Endodermal cell (in vitro differentiated cells): Measurements from ENCODE around the gene ODAPH. TPM values are rescaled to one million over a fixed set of nuclear protein-coding genes. Genes with fewer than 3 reads are reported as not detected.
"Not testable (repeated sequence)": the region's sequence is repeated elsewhere in the genome, so short reads cannot be mapped to it uniquely, and the experiment has no call there.

ENCODE experiments used
- DNase-seq: peaks from one replicate; pipeline ENCODE4 v3.0.0-alpha.2; 2017
- H3K27ac ChIP-seq: 2 replicates; pipeline ENCODE4 v1.5.1; 2013; ENCODE audit warnings: mild to moderate bottlenecking, low read depth, low read length, moderate library complexity
- H3K27me3 ChIP-seq: 2 replicates; pipeline ENCODE4 v1.6.1; 2013; ENCODE audit warnings: mild to moderate bottlenecking, low read length, moderate library complexity; ENCODE audit not compliant: insufficient read depth, control insufficient read depth, poor library complexity, severe bottlenecking
- H3K36me3 ChIP-seq: 2 replicates; pipeline ENCODE4 v1.7.0; 2013; ENCODE audit warnings: mild to moderate bottlenecking, low read length, moderate library complexity; ENCODE audit not compliant: control insufficient read depth, insufficient read depth
- H3K4me1 ChIP-seq: one replicate; pipeline ENCODE4 v1.7.0; 2013; ENCODE audit warnings: low read length; ENCODE audit not compliant: control insufficient read depth, insufficient read depth
- H3K4me3 ChIP-seq: 2 replicates; pipeline ENCODE4 v1.5.1; 2013; ENCODE audit warnings: mild to moderate bottlenecking, low read length, moderate library complexity
- H3K9ac ChIP-seq: 2 replicates; pipeline ENCODE4 v1.6.1; 2013; ENCODE audit warnings: mild to moderate bottlenecking, low read length, moderate library complexity; ENCODE audit not compliant: poor library complexity, severe bottlenecking; ENCODE audit errors: extremely low read depth
- H3K9me3 ChIP-seq: 2 replicates; pipeline ENCODE4 v1.6.1; 2013; ENCODE audit warnings: mild to moderate bottlenecking, low read length, moderate library complexity; ENCODE audit not compliant: control insufficient read depth
- H3K27ac Mint-ChIP-seq: 2 replicates; pipeline ENCODE4 v1.8.0; 2020; ENCODE audit warnings: mixed read lengths
- H3K27me3 Mint-ChIP-seq: 2 replicates; pipeline ENCODE4 v1.8.0; 2021; ENCODE audit warnings: mild to moderate bottlenecking, mixed read lengths; ENCODE audit not compliant: insufficient read depth
- H3K36me3 Mint-ChIP-seq: 2 replicates; pipeline ENCODE4 v1.8.0; 2020; ENCODE audit warnings: low read depth, mixed read lengths
- H3K4me1 Mint-ChIP-seq: 2 replicates; pipeline ENCODE4 v1.8.0; 2020; ENCODE audit warnings: mixed read lengths
- H3K4me3 Mint-ChIP-seq: 2 replicates; pipeline ENCODE4 v1.8.0; 2020; ENCODE audit warnings: mild to moderate bottlenecking, moderate library complexity, mixed read lengths
- H3K9me3 Mint-ChIP-seq: 2 replicates; pipeline ENCODE4 v1.8.0; 2020; ENCODE audit warnings: mild to moderate bottlenecking, mixed read lengths
- WGBS, 2 experiments: methylation state at CpG; one replicate each; pipeline versions ENCODE4 v1.1.5 to v1.1.7; 2013; ENCODE audit warnings: missing lambda C conversion rate in 2 of 2, mixed read lengths in 1 of 2; ENCODE audit not compliant: insufficient coverage in 1 of 2, insufficient read length in 1 of 2; 5-methylcytosine and 5-hydroxymethylcytosine counted together
- total RNA-seq, 2 donors: library from RNA; stranded (reverse); fragmentation: NEBNext Ultra II Directional in 1 of 2; extraction: Animal tissue kit (Norgen Biotek cat#: 25700) in 1 of 2; gene quantifications; 2 replicates in 1 of 2; 3 replicates in 1 of 2; pipeline ENCODE4 v1.2.1, GENCODE V29; 2021
- TF ChIP-seq, protein P1 (sequence below): fragments of 200-600 bp; sonication (generic); conservative IDR thresholded peaks from 2 replicates; pipeline ENCODE4 v1.5.0; 2021; ENCODE audit warnings: antibody characterized with exemption, mild to moderate bottlenecking

ODAPH gene
- total RNA-seq, 2 donors from 2014 or later, result not detected

DNA sequence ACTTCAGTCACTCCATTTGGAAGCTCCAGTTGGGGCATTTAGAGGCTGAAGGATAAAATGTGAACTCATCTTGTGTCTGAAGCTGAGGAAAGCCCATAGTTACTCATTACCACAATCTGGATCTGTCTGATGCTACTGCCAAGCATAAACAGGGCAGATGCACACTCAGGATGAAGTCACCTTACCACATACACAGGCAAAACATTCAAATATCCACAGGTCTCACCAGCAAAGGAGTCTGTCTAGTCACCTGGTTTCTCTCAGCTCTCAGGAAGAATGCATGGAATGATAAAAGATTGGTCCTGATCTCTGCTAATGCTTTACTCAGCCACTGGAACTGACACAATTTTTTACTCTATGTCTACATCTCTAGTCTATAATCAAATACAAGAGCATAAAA, 13.0 kb upstream of the ODAPH start:
- Mint-ChIP-seq H3K4me3 (no peak overlapping the region), H3K36me3 (peaks cover 6% of the 10 kb centered on the region), H3K27me3 (no peaks in the 10 kb centered on the region), H3K27ac (no peak overlapping the region), H3K9me3 (no peaks in the 10 kb centered on the region), H3K4me1 (no peaks in the 10 kb centered on the region)
- no peak for DNase-seq
- TF ChIP-seq, protein P1, sequence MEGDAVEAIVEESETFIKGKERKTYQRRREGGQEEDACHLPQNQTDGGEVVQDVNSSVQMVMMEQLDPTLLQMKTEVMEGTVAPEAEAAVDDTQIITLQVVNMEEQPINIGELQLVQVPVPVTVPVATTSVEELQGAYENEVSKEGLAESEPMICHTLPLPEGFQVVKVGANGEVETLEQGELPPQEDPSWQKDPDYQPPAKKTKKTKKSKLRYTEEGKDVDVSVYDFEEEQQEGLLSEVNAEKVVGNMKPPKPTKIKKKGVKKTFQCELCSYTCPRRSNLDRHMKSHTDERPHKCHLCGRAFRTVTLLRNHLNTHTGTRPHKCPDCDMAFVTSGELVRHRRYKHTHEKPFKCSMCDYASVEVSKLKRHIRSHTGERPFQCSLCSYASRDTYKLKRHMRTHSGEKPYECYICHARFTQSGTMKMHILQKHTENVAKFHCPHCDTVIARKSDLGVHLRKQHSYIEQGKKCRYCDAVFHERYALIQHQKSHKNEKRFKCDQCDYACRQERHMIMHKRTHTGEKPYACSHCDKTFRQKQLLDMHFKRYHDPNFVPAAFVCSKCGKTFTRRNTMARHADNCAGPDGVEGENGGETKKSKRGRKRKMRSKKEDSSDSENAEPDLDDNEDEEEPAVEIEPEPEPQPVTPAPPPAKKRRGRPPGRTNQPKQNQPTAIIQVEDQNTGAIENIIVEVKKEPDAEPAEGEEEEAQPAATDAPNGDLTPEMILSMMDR, result no peak
- Histone ChIP-seq H3K36me3 (no peaks in the 10 kb centered on the region), H3K4me3 (no peak overlapping the region), H3K27me3 (no peaks in the 10 kb centered on the region), H3K9ac (no peak overlapping the region), H3K9me3 (no peaks in the 10 kb centered on the region), H3K27ac (no peak overlapping the region), H3K4me1 (no peaks in the 10 kb centered on the region)

DNA sequence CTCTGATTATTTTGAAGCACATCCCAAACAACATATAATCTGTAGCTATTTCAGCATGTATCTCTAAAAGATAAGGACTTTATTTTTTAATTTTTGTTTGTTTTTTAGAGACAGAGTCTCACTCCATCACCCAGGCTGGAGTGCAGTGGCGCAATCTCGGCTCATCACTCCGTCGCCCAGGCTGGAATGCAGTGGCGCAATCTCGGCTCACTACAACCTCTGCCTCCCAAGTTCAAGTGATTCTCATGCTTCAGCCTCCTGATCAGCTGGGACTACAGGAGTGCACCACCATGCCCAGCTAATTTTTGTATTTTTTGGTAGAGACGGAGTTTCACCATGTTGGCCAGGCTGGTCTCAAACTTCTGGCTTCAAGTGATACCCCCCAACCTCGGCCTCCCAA, 11.6 kb upstream of the ODAPH start:
- H3K27me3 ChIP-seq, H3K9ac ChIP-seq, H3K4me3 Mint-ChIP-seq, H3K27ac Mint-ChIP-seq, H3K27ac ChIP-seq, H3K9me3 ChIP-seq, H3K27me3 Mint-ChIP-seq, H3K4me3 ChIP-seq, H3K4me1 ChIP-seq, DNase-seq, H3K4me1 Mint-ChIP-seq, H3K36me3 ChIP-seq, H3K9me3 Mint-ChIP-seq, H3K36me3 Mint-ChIP-seq: not testable (repeated sequence)
- WGBS, 2 experiments, result 93 to 96% methylated on average over 6 to 8 of the region's 8 CpGs

DNA sequence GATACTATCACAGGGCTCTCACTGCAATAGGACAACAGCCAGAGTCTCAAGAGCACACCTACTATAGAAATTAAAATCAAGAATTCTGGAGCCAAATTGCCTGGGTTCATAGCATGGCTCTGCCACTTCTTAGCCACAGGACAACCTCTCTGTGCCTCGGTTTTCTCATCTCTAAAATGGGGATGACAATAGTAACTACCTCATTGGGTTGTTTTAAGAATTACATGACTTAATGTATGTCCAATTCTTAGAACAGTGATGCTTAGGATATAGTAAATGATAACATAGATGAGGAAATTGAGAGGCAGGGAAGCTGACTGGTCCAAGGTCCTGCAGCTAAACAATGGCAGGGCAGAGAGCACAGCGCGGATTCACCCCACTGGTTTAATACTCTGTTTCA, 11.0 kb upstream of the ODAPH start:
- no peak overlapping the region for H3K4me3 Mint-ChIP-seq
- H3K27me3 ChIP-seq, result no peaks in the 10 kb centered on the region
- no peaks in the 10 kb centered on the region for H3K27me3 Mint-ChIP-seq
- H3K9ac ChIP-seq, result no peak overlapping the region
- 88 to 100% methylated on average over 2 to 3 of the region's 3 CpGs for WGBS, 2 experiments
- H3K4me3 ChIP-seq, result no peak overlapping the region
- no peaks in the 10 kb centered on the region for H3K9me3 ChIP-seq
- H3K4me1 Mint-ChIP-seq, result no peaks in the 10 kb centered on the region
- no peaks in the 10 kb centered on the region for H3K4me1 ChIP-seq
- H3K36me3 Mint-ChIP-seq, result peaks cover 3% of the 10 kb centered on the region
- no peak overlapping the region for H3K27ac ChIP-seq
- TF ChIP-seq, protein P1, result no peak
- H3K36me3 ChIP-seq, result no peaks in the 10 kb centered on the region
- H3K27ac Mint-ChIP-seq, result no peak overlapping the region
- H3K9me3 Mint-ChIP-seq, result no peaks in the 10 kb centered on the region
- DNase-seq, result no peak

DNA sequence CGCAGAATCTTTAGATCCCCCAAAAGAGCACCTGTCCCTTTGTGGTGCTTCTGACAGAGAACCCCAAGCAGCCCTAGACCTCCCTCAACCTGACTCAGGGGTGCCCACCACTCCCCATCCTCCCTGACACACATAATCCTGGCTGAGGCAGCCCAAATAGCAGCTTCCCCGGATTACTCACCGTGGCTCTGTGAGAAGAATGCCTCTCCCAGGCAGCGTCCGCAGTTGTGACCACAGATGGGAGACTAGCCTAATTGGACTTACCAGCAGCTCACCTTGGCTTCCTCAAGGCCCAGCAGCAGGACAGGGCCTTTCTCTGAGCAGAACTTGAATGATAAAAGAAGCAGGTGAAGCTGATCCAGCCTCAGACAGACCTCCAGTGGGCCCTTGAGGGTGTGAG, 10.3 kb upstream of the ODAPH start:
- Mint-ChIP-seq H3K4me1 (no peaks in the 10 kb centered on the region), H3K36me3 (peaks cover 3% of the 10 kb centered on the region), H3K27ac (no peak overlapping the region), H3K4me3 (no peak overlapping the region), H3K27me3 (no peaks in the 10 kb centered on the region), H3K9me3 (no peaks in the 10 kb centered on the region)
- Histone ChIP-seq H3K36me3 (no peaks in the 10 kb centered on the region), H3K27ac (no peak overlapping the region), H3K27me3 (no peaks in the 10 kb centered on the region), H3K4me3 (no peak overlapping the region), H3K4me1 (no peaks in the 10 kb centered on the region), H3K9ac (no peak overlapping the region), H3K9me3 (no peaks in the 10 kb centered on the region)
- WGBS, 2 experiments, result 93% methylated on average over 2 to 5 of the region's 5 CpGs
- no peak for DNase-seq
- TF ChIP-seq, protein P1, result no peak
